DMS79 (cell line): ENCODE data around the gene BCL7B.
"Not testable (repeated sequence)": the region's sequence is repeated elsewhere in the genome, so short reads cannot be mapped to it uniquely, and the experiment has no call there.

Experiments used
- DNase-seq: peaks from one replicate; lab custom pipeline; 2025; lab: John Stamatoyannopoulos, UW

BCL7B gene

GRCh38 chr7:73495507-73495906 is 62.0 kb downstream of the BCL7B start:
- DNase-seq = not testable (repeated sequence)

- no peak for DNase-seq
Measured at GRCh38 chr7:73489976-73490375, 67.5 kb downstream of the BCL7B start.

- no peak for DNase-seq
Measured at GRCh38 chr7:73487486-73487885, 70.0 kb downstream of the BCL7B start.
